GM23248 (cell line): ENCODE measurements around the gene CAMKMT. TPM values are rescaled to one million over a fixed set of nuclear protein-coding genes. Genes with fewer than 3 reads are reported as not detected.

Experiments
- DNase-seq: peaks from one replicate; pipeline ENCODE4 v3.0.0-alpha.2; 2015
- H2AFZ ChIP-seq: fragments of 200-600 bp; sonication (generic); 2 replicates; pipeline ENCODE4 v1.6.1; 2016; ENCODE audit warnings: antibody characterized with exemption
- H3F3A ChIP-seq: fragments of 200-600 bp; sonication (generic); 2 replicates; pipeline ENCODE4 v1.6.1; 2016; ENCODE audit warnings: mild to moderate bottlenecking, antibody characterized with exemption, mixed run types; ENCODE audit not compliant: insufficient read depth
- H3K27ac ChIP-seq: fragments of 200-600 bp; sonication (generic); 2 replicates; pipeline ENCODE4 v1.5.1; 2016; ENCODE audit warnings: mild to moderate bottlenecking
- H3K27me3 ChIP-seq: fragments of 200-600 bp; sonication (generic); replicated peaks from 2 replicates; pipeline ENCODE4 v1.6.1; 2016; ENCODE audit warnings: mild to moderate bottlenecking; ENCODE audit not compliant: insufficient read depth
- H3K36me3 ChIP-seq: fragments of 200-600 bp; sonication (generic); 2 replicates; pipeline ENCODE4 v1.6.1; 2016; ENCODE audit warnings: low read depth, mild to moderate bottlenecking
- H3K4me1 ChIP-seq: fragments of 200-600 bp; sonication (generic); 2 replicates; pipeline ENCODE4 v1.6.1; 2016; ENCODE audit warnings: mild to moderate bottlenecking; ENCODE audit not compliant: insufficient read depth
- H3K4me2 ChIP-seq: fragments of 200-600 bp; sonication (generic); one replicate; pipeline ENCODE4 v1.6.1; 2016; ENCODE audit warnings: mild to moderate bottlenecking; ENCODE audit not compliant: unreplicated experiment
- H3K4me3 ChIP-seq: fragments of 200-600 bp; sonication (generic); 2 replicates; pipeline ENCODE4 v1.5.1; 2016; ENCODE audit warnings: mild to moderate bottlenecking
- H3K79me2 ChIP-seq: fragments of 200-600 bp; sonication (generic); 2 replicates; pipeline ENCODE4 v1.6.1; 2016; ENCODE audit warnings: mild to moderate bottlenecking; ENCODE audit not compliant: insufficient read depth
- H3K9ac ChIP-seq: fragments of 200-600 bp; sonication (generic); 2 replicates; pipeline ENCODE4 v1.6.1; 2016; ENCODE audit warnings: mild to moderate bottlenecking
- H3K9me2 ChIP-seq: fragments of 200-600 bp; sonication (generic); 2 replicates; pipeline ENCODE4 v1.6.1; 2016; ENCODE audit warnings: mixed run types, mild to moderate bottlenecking, moderate library complexity; ENCODE audit not compliant: insufficient read depth
- H3K9me3 ChIP-seq: fragments of 200-600 bp; sonication (generic); one replicate; pipeline ENCODE4 v1.6.1; 2017; ENCODE audit warnings: low read depth
- H4K20me1 ChIP-seq: fragments of 200-600 bp; sonication (generic); 2 replicates; pipeline ENCODE4 v1.6.0; 2016; ENCODE audit not compliant: insufficient read depth
- EZH2 ChIP-seq: fragments of 200-600 bp; sonication (generic); IDR thresholded peaks from 2 replicates; pipeline ENCODE4 v1.6.1; 2018; ENCODE audit warnings: antibody characterized with exemption, mild to moderate bottlenecking; ENCODE audit not compliant: insufficient read depth, poor library complexity, severe bottlenecking
- EZH2phosphoT487 ChIP-seq: fragments of 200-600 bp; sonication (generic); IDR thresholded peaks from 2 replicates; pipeline ENCODE4 v1.6.1; 2018; ENCODE audit warnings: antibody characterized with exemption, moderate library complexity, mild to moderate bottlenecking, low read depth; ENCODE audit not compliant: insufficient read depth
- WGBS, 2 experiments: methylation state at CpG; one replicate each; pipeline ENCODE4 v1.1.6; 2015 to 2017; ENCODE audit warnings: low lambda C conversion rate in 2 of 2, low coverage in 1 of 2; ENCODE audit errors: missing lambda C conversion rate in 2 of 2; 5-methylcytosine and 5-hydroxymethylcytosine counted together
- in situ Hi-C: fragments of 300-500 bp; cut with MboI; formaldehyde crosslinking; loops from 2 replicates; pipeline ENCODE4 v1.15.0; 2020
- polyA plus RNA-seq: library from polyadenylated mRNA; unstranded; fragments of >200 nt; fragmentation: Nextera tagmentation; extraction: Ambion mirVana; gene quantifications from 2 replicates; pipeline ENCODE4 v1.2.1, GENCODE V29; 2016
- total RNA-seq: library from RNA; depleted of rRNA; stranded (reverse); fragments of >200 nt; shearing (Covaris generic); gene quantifications from 2 replicates; pipeline ENCODE4 v1.2.3, GENCODE V29; 2014

The CAMKMT gene
- total and polyA plus RNA-seq, 2 experiments from 2014 or later: 3.1 to 6.9 TPM

DNA sequence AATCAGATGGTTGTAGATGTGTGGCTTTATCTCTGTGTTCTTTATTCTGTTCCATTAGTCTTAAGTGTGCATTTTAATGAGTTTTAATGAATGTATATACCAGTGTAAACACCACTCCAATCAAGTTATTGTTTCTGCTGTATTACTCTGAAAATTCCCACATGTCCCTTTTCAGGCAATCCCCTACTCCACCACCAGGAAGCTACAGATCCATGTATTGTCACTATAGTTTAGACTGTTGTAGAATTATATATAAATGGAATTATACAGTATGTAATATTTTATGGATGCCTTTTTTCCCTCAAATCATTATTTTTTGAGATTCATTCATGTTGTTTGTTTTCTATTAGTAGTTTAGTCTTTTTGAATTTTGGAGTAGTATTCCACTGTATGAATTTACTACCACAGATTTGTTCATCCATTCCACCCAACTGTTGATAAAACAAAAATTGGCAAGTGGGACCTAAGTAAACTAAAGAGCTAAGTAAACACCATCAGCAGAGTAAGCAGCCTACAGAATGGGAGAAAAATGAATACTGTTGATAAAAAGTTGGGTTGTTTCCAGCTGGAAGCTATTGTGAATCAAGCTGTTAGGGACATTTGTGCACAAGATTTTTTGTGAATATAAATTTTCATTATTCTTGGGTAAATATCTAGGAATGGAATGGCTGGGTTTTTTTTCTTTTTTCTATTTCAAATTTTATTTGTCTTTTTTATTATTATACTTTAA is 262.0 kb downstream of the CAMKMT start:
- Histone ChIP-seq H3K9me2 (no peaks in the 10 kb centered on the region), H3K79me2 (no peaks in the 10 kb centered on the region), H3K4me3 (no peak overlapping the region), H3K27me3 (no peaks in the 10 kb centered on the region), H2AFZ (no peak overlapping the region), H3K9ac (no peak overlapping the region), H3K9me3 (no peaks in the 10 kb centered on the region), H3K36me3 (no peaks in the 10 kb centered on the region), H3K4me2 (no peak overlapping the region), H3K4me1 (no peaks in the 10 kb centered on the region), H3K27ac (no peak overlapping the region), H3F3A (no peaks in the 10 kb centered on the region), H4K20me1 (no peaks in the 10 kb centered on the region)
- DNase-seq: no peak
- TF ChIP-seq EZH2: no peak
- in situ Hi-C loops: no loop called here

DNA sequence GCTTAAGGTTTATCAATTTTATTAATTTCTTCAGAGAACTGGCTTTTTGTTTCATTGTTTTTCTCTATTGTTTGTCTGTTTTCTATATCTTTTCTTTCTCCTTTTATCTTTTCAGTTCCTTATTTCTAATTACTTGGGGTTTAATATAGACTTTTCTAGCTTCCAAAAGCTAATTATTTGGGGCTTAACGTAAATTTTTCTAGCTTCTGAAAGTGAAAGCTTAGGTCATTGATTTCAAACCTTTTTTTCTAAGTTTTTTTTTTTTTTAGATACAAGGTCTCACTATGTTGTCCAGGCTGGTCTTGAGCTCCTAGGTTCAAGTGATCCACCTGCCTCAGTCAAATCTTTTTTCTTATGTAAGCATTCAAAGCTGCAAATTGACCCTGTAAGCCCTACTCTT is 266.6 kb downstream of the CAMKMT start:
- no peaks in the 10 kb centered on the region for H3K4me1 ChIP-seq
- H3K4me2 ChIP-seq: no peak overlapping the region
- DNase-seq: no peak
- no peaks in the 10 kb centered on the region for H3K79me2 ChIP-seq
- H3K27me3 ChIP-seq: no peaks in the 10 kb centered on the region
- H3K9me3 ChIP-seq: no peaks in the 10 kb centered on the region
- H3K27ac ChIP-seq: no peak overlapping the region
- H3K4me3 ChIP-seq: no peak overlapping the region
- no peak overlapping the region for H3K9ac ChIP-seq
- H3K9me2 ChIP-seq: no peaks in the 10 kb centered on the region
- TF ChIP-seq EZH2 (no peak), EZH2phosphoT487 (no peak)
- no peaks in the 10 kb centered on the region for H4K20me1 ChIP-seq
- no peaks in the 10 kb centered on the region for H3F3A ChIP-seq
- in situ Hi-C loops: no loop called here
- no peak overlapping the region for H2AFZ ChIP-seq
- H3K36me3 ChIP-seq: no peaks in the 10 kb centered on the region
- 48 to 68% methylated on average over 1 of the region's 1 CpG for WGBS, 2 experiments

DNA sequence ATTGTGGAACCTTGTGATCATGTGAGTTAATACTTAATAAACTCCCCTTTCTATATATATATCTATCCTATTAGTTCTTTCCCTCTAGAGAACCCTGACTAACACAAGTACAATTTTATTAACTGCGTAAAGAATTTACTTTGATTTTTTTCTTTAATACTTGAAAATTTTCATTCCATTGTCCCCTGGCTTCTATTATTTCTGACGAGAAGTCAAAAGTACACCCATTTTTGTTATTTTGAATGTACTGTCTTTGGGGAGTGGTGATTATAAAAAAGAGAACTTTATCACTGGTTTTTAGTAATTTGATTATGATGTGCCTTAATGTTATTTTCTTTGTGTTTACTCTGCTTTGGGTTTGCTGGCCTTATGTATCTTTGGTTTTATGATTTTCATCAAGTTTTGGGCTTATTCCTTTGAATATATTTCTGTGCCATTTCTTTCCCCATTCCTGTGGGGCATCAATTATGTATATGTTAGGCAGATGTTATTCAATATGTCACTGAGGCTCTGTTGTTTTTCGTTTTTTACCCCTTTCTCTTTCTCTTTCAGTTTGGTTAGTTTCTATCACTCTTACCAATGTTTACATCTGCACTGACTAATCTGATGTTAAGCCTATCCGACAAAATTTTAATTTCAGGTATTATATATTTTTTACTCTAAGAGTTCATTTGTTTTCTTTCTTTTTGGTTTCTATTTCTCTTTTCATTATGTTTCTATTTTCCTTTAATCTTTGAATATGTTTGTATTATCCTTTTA is 271.4 kb downstream of the CAMKMT start:
- Histone ChIP-seq H3F3A (no peaks in the 10 kb centered on the region), H3K9me2 (no peaks in the 10 kb centered on the region), H3K4me1 (no peaks in the 10 kb centered on the region), H3K27ac (no peak overlapping the region), H3K9me3 (no peaks in the 10 kb centered on the region), H2AFZ (no peak overlapping the region), H3K4me3 (no peak overlapping the region), H3K27me3 (no peaks in the 10 kb centered on the region), H3K79me2 (no peaks in the 10 kb centered on the region), H3K36me3 (no peaks in the 10 kb centered on the region), H3K9ac (no peak overlapping the region), H3K4me2 (no peak overlapping the region), H4K20me1 (no peaks in the 10 kb centered on the region)
- DNase-seq: no peak
- TF ChIP-seq EZH2phosphoT487: no peak
- no peak for TF ChIP-seq EZH2
- WGBS, 2 experiments: 64 to 68% methylated on average over 4 of the region's 4 CpGs
- in situ Hi-C loops: no loop called here

DNA sequence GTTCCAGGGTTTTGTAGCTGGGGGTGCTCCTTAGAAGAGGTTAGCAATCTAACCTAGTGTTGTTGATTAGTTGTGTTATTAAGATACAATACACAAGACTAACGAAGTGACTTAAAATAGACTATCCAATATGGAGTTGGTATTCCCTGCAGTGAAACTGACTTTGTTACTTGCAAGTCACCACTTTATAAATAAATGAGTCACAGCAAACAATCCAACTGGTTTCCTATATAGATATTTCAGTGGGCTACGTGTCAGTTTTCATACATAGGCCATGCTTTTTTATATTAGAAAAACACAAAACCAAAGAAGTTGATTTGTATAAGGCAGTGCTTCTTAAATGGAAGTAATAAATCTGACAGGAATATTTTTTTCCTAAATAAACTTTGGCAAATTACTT is 274.0 kb downstream of the CAMKMT start:
- H2AFZ ChIP-seq: no peak overlapping the region
- WGBS, 2 experiments: 76 to 86% methylated on average over 2 of the region's 2 CpGs
- H3K4me1 ChIP-seq: no peaks in the 10 kb centered on the region
- in situ Hi-C loops: no loop called here
- H3F3A ChIP-seq: no peaks in the 10 kb centered on the region
- no peaks in the 10 kb centered on the region for H3K9me2 ChIP-seq
- TF ChIP-seq EZH2 (no peak), EZH2phosphoT487 (no peak)
- H3K4me2 ChIP-seq: no peak overlapping the region
- no peaks in the 10 kb centered on the region for H3K9me3 ChIP-seq
- no peaks in the 10 kb centered on the region for H3K27me3 ChIP-seq
- H3K36me3 ChIP-seq: no peaks in the 10 kb centered on the region
- no peak overlapping the region for H3K4me3 ChIP-seq
- no peak overlapping the region for H3K9ac ChIP-seq
- no peaks in the 10 kb centered on the region for H3K79me2 ChIP-seq
- no peak for DNase-seq
- no peaks in the 10 kb centered on the region for H4K20me1 ChIP-seq
- H3K27ac ChIP-seq: no peak overlapping the region
